Loucy (cell line): Measurements from ENCODE around the gene GLIPR2.

Experiments used
- CTCF ChIP-seq: fragments of 200-600 bp; sonication (generic); conservative IDR thresholded peaks from 2 replicates; pipeline ENCODE4 v1.5.1; 2014; ENCODE audit warnings: mild to moderate bottlenecking, antibody characterized with exemption, low read length
- EZH2phosphoT487 ChIP-seq: fragments of 200-600 bp; IDR thresholded peaks from 2 replicates; pipeline ENCODE4 v1.6.1; 2018; ENCODE audit warnings: antibody characterized with exemption, mild to moderate bottlenecking, moderate library complexity, borderline replicate concordance

GRCh38 chr9:36132086-36132485 is 4.4 kb upstream of the GLIPR2 start:
- no peak for TF ChIP-seq CTCF
- TF ChIP-seq EZH2phosphoT487, result no peak
